PC-9 (cell line): ENCODE results near the gene KRT34.
"Not testable (repeated sequence)": the region's sequence is repeated elsewhere in the genome, so short reads cannot be mapped to it uniquely, and the experiment has no call there.

Experiments used
- CTCF ChIP-seq: fragments of 200-600 bp; sonication (generic); conservative IDR thresholded peaks from 2 replicates; pipeline ENCODE4 v1.6.1; 2017; ENCODE audit warnings: mixed run types, antibody characterized with exemption, mild to moderate bottlenecking, moderate library complexity
- EZH2 ChIP-seq: fragments of 200-600 bp; sonication (generic); IDR thresholded peaks from 2 replicates; pipeline ENCODE4 v1.8.0; 2017; ENCODE audit warnings: antibody characterized with exemption, low read depth

GRCh38 chr17:41395044-41395443 lies 12.9 kb upstream of the KRT34 start:
- not testable (repeated sequence) for TF ChIP-seq EZH2, CTCF
